Prostate gland (tissue), 2 donors: ENCODE measurements around the gene TMEM139.

Experiments used
- CTCF ChIP-seq, 4 experiments: fragments of 200-600 bp in 2 of 4; fragments of 450-650 bp in 2 of 4; sonication (generic) in 2 of 4; IDR thresholded peaks; 1 replicate in 3 of 4; 2 replicates in 1 of 4; pipeline ENCODE4 v1.5.1; 2016 to 2019; ENCODE audit warnings: antibody characterized with exemption in 4 of 4, mild to moderate bottlenecking in 2 of 4, moderate library complexity in 2 of 4
- POLR2AphosphoS5 ChIP-seq: sonication (generic); formaldehyde crosslinking; IDR thresholded peaks from one replicate; pipeline ENCODE4 v1.6.1; 2017; ENCODE audit warnings: antibody characterized with exemption

GRCh38 chr7:143256325-143256724, 28.4 kb upstream of the TMEM139 start:
- TF ChIP-seq POLR2AphosphoS5: no peak
- TF ChIP-seq CTCF (IDR thresholded peaks at IDR 0.05): no peak
